ENCODE measurements around the gene PSMA8.

Gene PSMA8

GRCh38 chr18:26208977-26209376 is 75.3 kb downstream of the PSMA8 start:
- TF ChIP-seq, protein P1, sequence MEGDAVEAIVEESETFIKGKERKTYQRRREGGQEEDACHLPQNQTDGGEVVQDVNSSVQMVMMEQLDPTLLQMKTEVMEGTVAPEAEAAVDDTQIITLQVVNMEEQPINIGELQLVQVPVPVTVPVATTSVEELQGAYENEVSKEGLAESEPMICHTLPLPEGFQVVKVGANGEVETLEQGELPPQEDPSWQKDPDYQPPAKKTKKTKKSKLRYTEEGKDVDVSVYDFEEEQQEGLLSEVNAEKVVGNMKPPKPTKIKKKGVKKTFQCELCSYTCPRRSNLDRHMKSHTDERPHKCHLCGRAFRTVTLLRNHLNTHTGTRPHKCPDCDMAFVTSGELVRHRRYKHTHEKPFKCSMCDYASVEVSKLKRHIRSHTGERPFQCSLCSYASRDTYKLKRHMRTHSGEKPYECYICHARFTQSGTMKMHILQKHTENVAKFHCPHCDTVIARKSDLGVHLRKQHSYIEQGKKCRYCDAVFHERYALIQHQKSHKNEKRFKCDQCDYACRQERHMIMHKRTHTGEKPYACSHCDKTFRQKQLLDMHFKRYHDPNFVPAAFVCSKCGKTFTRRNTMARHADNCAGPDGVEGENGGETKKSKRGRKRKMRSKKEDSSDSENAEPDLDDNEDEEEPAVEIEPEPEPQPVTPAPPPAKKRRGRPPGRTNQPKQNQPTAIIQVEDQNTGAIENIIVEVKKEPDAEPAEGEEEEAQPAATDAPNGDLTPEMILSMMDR (IDR thresholded peaks at IDR 0.05; ENCODE audit: low read depth, low read length, missing control alignments) = no peak
- DNase-seq (ENCODE audit: low read depth) = no peak
- in situ Hi-C loops (cut with HindIII; ENCODE audit: low sequenced_read_pairs) = no loop called here
- no peak overlapping the region for H3K4me3 ChIP-seq (ENCODE audit: low read depth, low read length)

- in situ Hi-C loops (cut with HindIII; ENCODE audit: low sequenced_read_pairs) = no loop called here
- H3K4me3 ChIP-seq (ENCODE audit: low read depth, low read length) = no peak overlapping the region
- no peak for DNase-seq (ENCODE audit: low read depth)
- TF ChIP-seq, protein P1 (IDR thresholded peaks at IDR 0.05; ENCODE audit: low read depth, low read length, missing control alignments) = no peak
Observed at GRCh38 chr18:26210147-26210546, 76.5 kb downstream of the PSMA8 start.

DNA sequence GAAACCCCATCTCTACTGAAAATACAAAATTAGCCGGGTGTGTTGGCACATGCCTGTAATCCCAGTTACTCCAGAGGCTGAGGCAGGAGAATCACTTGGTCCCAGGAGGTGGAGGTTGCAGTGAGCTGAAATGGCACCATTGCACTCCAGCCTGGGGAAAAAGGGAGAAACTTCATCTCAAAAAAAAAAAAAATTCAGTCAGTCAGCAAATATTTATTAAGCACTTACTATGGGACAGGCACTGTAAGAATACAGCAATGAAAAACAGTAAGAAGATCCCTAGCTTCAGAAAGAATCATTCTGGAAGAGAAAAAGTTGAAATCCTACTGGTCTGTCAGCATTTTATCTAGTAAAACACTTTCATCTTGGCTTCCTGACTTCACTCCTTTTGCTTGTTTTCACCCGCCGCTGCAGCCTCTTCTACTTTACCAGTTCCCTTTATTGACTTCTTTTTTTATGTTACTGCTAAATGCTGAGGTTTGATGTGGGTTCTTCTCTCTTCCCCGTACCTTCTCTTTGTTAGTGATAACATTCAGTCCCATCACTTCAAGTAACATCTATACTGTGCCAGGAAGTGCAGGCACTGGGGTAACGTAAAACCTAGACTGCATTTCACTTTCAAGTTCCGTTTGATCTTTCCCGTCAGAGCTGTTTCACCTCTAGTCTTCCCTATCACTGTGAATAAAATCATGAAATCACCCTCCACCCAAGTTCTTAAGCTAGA is 81.7 kb downstream of the PSMA8 start:
- in situ Hi-C loops (cut with HindIII; ENCODE audit: low sequenced_read_pairs) = no loop called here
- H3K4me3 ChIP-seq (ENCODE audit: low read depth, low read length) = no peak overlapping the region
- TF ChIP-seq, protein P1 (IDR thresholded peaks at IDR 0.05; ENCODE audit: low read depth, low read length, missing control alignments) = no peak
- no peak for DNase-seq (ENCODE audit: low read depth)

DNA sequence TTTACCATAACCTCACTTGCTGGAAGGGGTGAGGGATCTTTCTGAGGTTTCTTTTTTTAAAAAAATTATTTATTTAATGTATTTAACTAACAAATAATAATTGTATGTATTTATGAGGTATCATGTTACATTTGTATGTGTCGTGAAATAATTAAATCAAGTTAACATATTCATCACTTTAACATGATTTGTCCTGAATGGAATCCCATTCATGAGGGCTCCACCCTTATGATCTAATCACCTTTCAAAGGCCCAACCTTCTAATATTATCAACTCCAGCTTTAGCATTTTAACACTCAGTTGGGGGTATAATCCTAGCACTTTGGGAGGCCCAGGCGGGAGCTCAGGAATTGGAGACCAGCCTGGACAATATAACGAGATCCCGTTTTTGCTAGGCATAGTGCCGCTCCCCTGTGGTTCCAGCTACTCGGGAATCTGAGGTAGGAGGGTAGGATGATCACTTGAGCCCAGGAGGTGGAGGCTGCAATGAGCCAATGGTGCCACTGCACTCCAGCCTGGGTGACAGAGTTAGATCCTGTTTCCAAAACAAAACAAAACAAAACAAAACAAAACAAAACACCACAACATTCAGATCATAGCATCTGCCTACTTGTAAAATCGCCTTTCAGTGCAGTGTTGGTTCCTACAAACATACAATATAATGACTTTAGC is 91.5 kb downstream of the PSMA8 start:
- TF ChIP-seq, protein P1 (IDR thresholded peaks at IDR 0.05; ENCODE audit: low read depth, low read length, missing control alignments) = no peak
- in situ Hi-C loops (cut with HindIII; ENCODE audit: low sequenced_read_pairs) = no loop called here
- H3K4me3 ChIP-seq (ENCODE audit: low read depth, low read length) = no peak overlapping the region
- no peak for DNase-seq (ENCODE audit: low read depth)

DNA sequence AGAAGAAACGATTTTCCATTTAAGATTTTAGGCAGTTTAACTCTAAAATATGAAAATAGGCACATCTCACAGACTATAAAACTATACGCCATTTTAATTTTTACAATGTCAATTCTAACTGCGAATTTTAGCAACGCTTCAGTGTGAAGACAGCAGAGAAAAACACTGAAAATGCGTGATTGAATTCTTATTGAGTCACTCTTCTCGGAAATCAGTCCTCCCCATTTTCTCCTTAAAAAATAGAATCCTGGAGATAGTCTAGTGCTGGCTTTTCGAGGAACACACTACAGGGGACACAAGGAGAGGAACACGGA is 92.2 kb downstream of the PSMA8 start:
- H3K4me3 ChIP-seq (ENCODE audit: low read depth, low read length) = peak overlapping the region; percentile 91
- no peak for DNase-seq (ENCODE audit: low read depth)
- in situ Hi-C loops (cut with HindIII; ENCODE audit: low sequenced_read_pairs) = no loop called here
- TF ChIP-seq, protein P1 (IDR thresholded peaks at IDR 0.05; ENCODE audit: low read depth, low read length, missing control alignments) = no peak

DNA sequence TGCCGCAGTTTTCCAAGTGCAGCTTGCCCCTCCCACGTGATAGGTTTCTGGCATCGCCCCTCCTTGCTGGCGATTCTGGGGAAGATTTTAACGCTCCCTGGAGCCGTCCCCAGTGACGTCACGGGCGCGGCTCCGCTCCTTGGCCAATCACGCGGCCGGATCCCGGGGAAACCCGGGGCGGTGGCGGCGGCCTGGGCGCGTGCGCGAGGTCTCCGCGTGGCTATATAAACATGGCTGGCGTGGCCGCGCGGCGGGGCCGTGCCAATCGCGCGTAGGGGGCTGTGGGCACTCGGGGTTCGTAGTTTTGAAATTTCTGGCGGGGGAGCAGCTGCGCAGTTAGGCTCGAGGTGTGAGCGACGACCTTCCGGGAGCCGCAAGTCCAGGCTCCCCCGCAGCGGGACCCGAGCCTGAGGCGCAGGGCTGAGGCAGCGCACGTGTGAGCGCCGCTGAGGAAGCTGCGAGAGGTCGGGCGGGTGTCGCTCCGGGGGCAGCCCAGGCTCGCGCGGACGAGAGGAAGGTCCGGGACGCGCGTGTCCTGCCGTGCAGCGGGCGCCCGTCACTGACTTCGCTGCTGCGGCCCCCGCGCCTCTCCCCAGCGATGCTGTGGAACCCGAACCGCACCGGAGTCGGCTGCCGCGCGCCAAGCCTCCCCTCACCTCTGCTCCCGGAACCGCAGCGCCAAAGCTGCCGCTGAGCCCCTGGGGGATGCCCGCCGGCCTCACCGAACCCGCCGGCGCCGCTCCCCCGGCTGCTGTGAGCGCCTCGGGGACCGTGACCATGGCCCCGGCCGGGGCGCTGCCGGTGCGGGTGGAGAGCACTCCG is 92.8 kb downstream of the PSMA8 start, which contains the start of gene TAF4B:
TSS of gene TAF4B (plus strand) at position 217 of the 822 bp plus-strand sequence. CDS start at position 706, 489 bp downstream.
- peak within 1 kb of the TSS; percentile 91 for H3K4me3 ChIP-seq (ENCODE audit: low read depth, low read length)
- DNase-seq (ENCODE audit: low read depth) = peak; percentile 79
- in situ Hi-C loops (cut with HindIII; ENCODE audit: low sequenced_read_pairs) = no loop called here
- TF ChIP-seq, protein P1 (IDR thresholded peaks at IDR 0.05; ENCODE audit: low read depth, low read length, missing control alignments) = no peak
